ENCODE results near the gene CTTNBP2.

Gene CTTNBP2

DNA sequence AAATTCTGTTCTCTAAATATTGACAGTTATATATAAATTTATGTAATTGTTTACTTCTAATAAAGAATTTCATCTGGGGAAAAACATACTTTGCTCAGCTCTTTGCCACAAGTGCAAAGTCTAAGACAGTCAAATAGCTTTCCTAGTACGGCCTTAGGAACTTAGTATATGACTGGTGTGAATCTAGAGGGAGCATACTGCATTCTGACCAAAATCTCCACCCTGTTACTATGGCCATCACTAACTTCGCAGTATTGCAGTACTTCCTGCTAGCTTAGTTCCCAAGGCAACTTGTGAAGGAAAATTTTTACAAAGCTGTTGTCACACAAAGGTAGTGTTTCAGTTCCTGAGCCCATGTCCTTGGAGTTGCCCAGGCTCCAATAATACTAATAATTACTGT, 211.9 kb downstream of the CTTNBP2 start:
- Histone ChIP-seq H3K4me1 (ENCODE audit: control insufficient read depth, low read depth, low read length) (no peaks in the 10 kb centered on the region), H3K9me3 (ENCODE audit: control insufficient read depth, low read depth, low read length) (no peaks in the 10 kb centered on the region), H3K27me3 (ENCODE audit: control insufficient read depth, insufficient read depth, low read length) (no peaks in the 10 kb centered on the region), H3K36me3 (ENCODE audit: control insufficient read depth, low read depth, low read length) (no peaks in the 10 kb centered on the region), H3K27ac (ENCODE audit: low read length) (no peak overlapping the region), H3K4me3 (ENCODE audit: low read length) (no peak overlapping the region), H3K9ac (ENCODE audit: low read length) (no peak overlapping the region)

All from iPS-18a (cell line).